ENCODE results near the gene OGDH.

DNA sequence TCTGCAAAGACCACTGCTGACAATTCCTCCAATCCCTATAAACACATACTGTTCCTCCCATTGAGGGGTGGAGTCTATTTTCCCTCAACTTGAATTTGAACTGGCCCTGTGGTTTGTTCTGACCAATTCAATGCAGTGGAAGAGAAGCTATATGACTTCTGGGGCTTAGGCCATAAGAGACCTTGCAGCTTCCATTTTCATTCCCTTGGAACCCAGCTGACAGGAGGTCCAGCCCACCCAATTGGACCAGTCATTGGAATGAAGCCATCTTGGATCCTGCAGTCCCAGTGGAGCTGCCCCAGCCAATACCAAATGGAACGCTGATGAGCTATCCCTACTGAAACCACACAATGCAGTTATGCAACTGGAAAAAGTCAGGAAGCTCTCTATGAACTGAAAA is 15.5 kb upstream of the OGDH start:
- TF ChIP-seq, protein P1, sequence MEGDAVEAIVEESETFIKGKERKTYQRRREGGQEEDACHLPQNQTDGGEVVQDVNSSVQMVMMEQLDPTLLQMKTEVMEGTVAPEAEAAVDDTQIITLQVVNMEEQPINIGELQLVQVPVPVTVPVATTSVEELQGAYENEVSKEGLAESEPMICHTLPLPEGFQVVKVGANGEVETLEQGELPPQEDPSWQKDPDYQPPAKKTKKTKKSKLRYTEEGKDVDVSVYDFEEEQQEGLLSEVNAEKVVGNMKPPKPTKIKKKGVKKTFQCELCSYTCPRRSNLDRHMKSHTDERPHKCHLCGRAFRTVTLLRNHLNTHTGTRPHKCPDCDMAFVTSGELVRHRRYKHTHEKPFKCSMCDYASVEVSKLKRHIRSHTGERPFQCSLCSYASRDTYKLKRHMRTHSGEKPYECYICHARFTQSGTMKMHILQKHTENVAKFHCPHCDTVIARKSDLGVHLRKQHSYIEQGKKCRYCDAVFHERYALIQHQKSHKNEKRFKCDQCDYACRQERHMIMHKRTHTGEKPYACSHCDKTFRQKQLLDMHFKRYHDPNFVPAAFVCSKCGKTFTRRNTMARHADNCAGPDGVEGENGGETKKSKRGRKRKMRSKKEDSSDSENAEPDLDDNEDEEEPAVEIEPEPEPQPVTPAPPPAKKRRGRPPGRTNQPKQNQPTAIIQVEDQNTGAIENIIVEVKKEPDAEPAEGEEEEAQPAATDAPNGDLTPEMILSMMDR (IDR thresholded peaks at IDR 0.05; ENCODE audit: low read depth, low read length): no peak
- no peak for TF ChIP-seq POLR2A (IDR thresholded peaks at IDR 0.05; ENCODE audit: extremely low read depth, insufficient read length)
